Fibroblast of skin of left quadriceps (primary cell): ENCODE measurements around the gene ALPI.
"Not testable (repeated sequence)": the region's sequence is repeated elsewhere in the genome, so short reads cannot be mapped to it uniquely, and the experiment has no call there.

Experiments
- DNase-seq, 2 experiments: peaks; one replicate each; pipeline ENCODE4 v3.0.0-alpha.2; 2013; ENCODE audit warnings: low read depth in 2 of 2

The ALPI gene

GRCh38 chr2:232455426-232456255 is at the start of gene ALPI:
Gene ALPI (plus strand): TSS chr2:232456153. CDS start chr2:232456200, 47 bp downstream.
- no peak for DNase-seq

GRCh38 chr2:232406556-232407310 is 49.2 kb upstream of the ALPI start, which contains the start of gene ALPG:
Gene ALPG (plus strand): TSS chr2:232406844. CDS start chr2:232406895, 51 bp downstream.
- DNase-seq = no peak

GRCh38 chr2:232407428-232408150 is 48.4 kb upstream of the ALPI start:
- DNase-seq = not testable (repeated sequence)

- not testable (repeated sequence) for DNase-seq
Observed at GRCh38 chr2:232408269-232408668, 47.7 kb upstream of the ALPI start.

- DNase-seq = not testable (repeated sequence)
Observed at GRCh38 chr2:232409617-232410016, 46.3 kb upstream of the ALPI start.

- no peak for DNase-seq
Observed at GRCh38 chr2:232410238-232410900, 45.6 kb upstream of the ALPI start.

- DNase-seq = no peak
Observed at GRCh38 chr2:232411901-232412629, 43.9 kb upstream of the ALPI start.

- DNase-seq = no peak
Observed at GRCh38 chr2:232412986-232413385, 43.0 kb upstream of the ALPI start.

GRCh38 chr2:232415138-232415690 is 40.7 kb upstream of the ALPI start:
- no peak for DNase-seq

GRCh38 chr2:232415736-232416520 is 40.0 kb upstream of the ALPI start:
- no peak for DNase-seq

- DNase-seq = no peak
Observed at GRCh38 chr2:232416521-232417470, 39.2 kb upstream of the ALPI start.

GRCh38 chr2:232417489-232417888 is 38.5 kb upstream of the ALPI start:
- DNase-seq = no peak

GRCh38 chr2:232418056-232418455 is 37.9 kb upstream of the ALPI start:
- no peak for DNase-seq

GRCh38 chr2:232418466-232419244 is 37.3 kb upstream of the ALPI start:
- DNase-seq = no peak

GRCh38 chr2:232419245-232420072 is 36.5 kb upstream of the ALPI start:
- no peak for DNase-seq

GRCh38 chr2:232420073-232420454 is 35.9 kb upstream of the ALPI start:
- DNase-seq = no peak
